ENCODE data around the gene PRMT2. TPM values are rescaled to one million over a fixed set of nuclear protein-coding genes. Genes with fewer than 3 reads are reported as not detected.
A peak's percentile ranks its signal among the peaks of the same experiment; 100 is the strongest.

The PRMT2 gene
- total RNA-seq, 1 donor from 2014 or later: 74.8 TPM

DNA sequence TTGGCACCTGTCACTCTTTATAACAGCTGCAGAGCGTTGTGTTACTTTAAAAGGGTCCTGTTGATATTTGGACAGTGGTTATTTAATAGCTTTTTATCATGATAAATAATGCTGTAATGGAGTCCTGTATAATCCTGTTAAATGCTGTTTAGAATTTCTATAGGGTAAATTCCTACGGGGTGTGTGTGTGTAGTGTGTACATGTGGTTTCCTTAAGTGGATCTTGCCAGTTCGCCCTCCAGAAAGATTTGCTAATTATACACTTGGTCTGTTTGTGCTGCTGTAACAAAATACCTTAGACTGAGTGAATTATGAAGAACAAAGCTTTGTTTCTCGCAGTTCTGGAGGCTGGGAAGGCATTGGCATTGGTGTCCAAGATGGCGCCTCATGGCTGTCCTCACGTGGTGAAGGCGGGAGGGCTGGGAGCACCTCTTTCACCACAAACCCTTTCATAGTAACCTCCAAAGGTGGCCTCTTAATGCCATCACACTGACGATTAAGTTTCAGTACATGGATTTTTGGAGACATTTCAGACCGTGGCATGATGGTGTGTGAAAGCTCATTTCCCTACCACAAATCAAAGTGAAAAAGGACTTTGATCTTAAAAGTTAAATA is 11.2 kb downstream of the PRMT2 start:
- no peak overlapping the region for H3K27ac Mint-ChIP-seq
- DNase-seq (ENCODE audit: extremely low spot score, unreplicated experiment): no peak
- H3K4me1 Mint-ChIP-seq (ENCODE audit: unreplicated experiment): no peaks in the 10 kb centered on the region
- no peak for TF ChIP-seq CTCF (conservative IDR thresholded peaks at IDR 0.05)
- H3K27me3 Mint-ChIP-seq: no peaks in the 10 kb centered on the region
- no peak overlapping the region for H3K4me3 Mint-ChIP-seq
- H3K36me3 Mint-ChIP-seq: peaks cover 34% of the 10 kb centered on the region
- no peaks in the 10 kb centered on the region for H3K9me3 Mint-ChIP-seq

- Mint-ChIP-seq H3K4me1 (ENCODE audit: unreplicated experiment) (no peaks in the 10 kb centered on the region), H3K27me3 (no peaks in the 10 kb centered on the region), H3K9me3 (no peaks in the 10 kb centered on the region), H3K4me3 (no peak overlapping the region), H3K36me3 (peaks cover 49% of the 10 kb centered on the region), H3K27ac (no peak overlapping the region)
- no peak for DNase-seq (ENCODE audit: extremely low spot score, unreplicated experiment)
- TF ChIP-seq CTCF (conservative IDR thresholded peaks at IDR 0.05): no peak
Measured at GRCh38 chr21:46648539-46648938, 13.1 kb downstream of the PRMT2 start.

- no peak for TF ChIP-seq CTCF (conservative IDR thresholded peaks at IDR 0.05)
- no peaks in the 10 kb centered on the region for H3K27me3 Mint-ChIP-seq
- no peak overlapping the region for H3K27ac Mint-ChIP-seq
- no peak overlapping the region for H3K4me3 Mint-ChIP-seq
- no peak for DNase-seq (ENCODE audit: extremely low spot score, unreplicated experiment)
- H3K9me3 Mint-ChIP-seq: no peaks in the 10 kb centered on the region
- no peaks in the 10 kb centered on the region for H3K4me1 Mint-ChIP-seq (ENCODE audit: unreplicated experiment)
- H3K36me3 Mint-ChIP-seq: peaks cover 58% of the 10 kb centered on the region
Measured at GRCh38 chr21:46649356-46649755, 13.9 kb downstream of the PRMT2 start.

GRCh38 chr21:46650476-46651098 is 15.1 kb downstream of the PRMT2 start:
- Mint-ChIP-seq H3K27me3 (no peaks in the 10 kb centered on the region), H3K4me1 (ENCODE audit: unreplicated experiment) (no peaks in the 10 kb centered on the region), H3K4me3 (no peak overlapping the region), H3K27ac (peak overlapping the region; percentile 72), H3K9me3 (no peaks in the 10 kb centered on the region), H3K36me3 (peaks cover 69% of the 10 kb centered on the region)
- DNase-seq (ENCODE audit: extremely low spot score, unreplicated experiment): no peak
- TF ChIP-seq CTCF (conservative IDR thresholded peaks at IDR 0.05): no peak

DNA sequence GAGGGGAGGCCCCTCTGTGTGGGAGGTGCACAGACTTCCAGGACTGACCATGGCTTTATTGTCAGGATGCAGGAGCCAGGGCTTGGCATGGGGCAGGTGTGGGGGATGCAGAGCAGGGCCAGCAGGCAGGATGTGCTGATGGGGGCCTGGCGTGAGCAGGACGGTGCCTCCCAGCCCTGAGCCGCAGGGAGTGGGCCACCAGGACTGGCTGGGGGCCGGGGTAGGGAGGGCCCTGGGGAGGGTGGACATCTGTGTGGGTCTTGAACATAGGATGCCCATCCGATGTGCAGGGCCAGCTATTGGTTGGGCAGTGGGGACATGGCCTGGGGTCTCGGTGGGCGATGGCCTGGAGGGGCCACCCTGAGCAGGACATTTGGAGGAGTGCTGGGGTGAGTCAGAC is 15.6 kb downstream of the PRMT2 start:
- no peak for DNase-seq (ENCODE audit: extremely low spot score, unreplicated experiment)
- H3K27ac Mint-ChIP-seq: peak overlapping the region; percentile 72
- H3K27me3 Mint-ChIP-seq: no peaks in the 10 kb centered on the region
- no peak overlapping the region for H3K4me3 Mint-ChIP-seq
- no peaks in the 10 kb centered on the region for H3K4me1 Mint-ChIP-seq (ENCODE audit: unreplicated experiment)
- no peak for TF ChIP-seq CTCF (conservative IDR thresholded peaks at IDR 0.05)
- peaks cover 1% of the 10 kb centered on the region for H3K9me3 Mint-ChIP-seq
- peaks cover 72% of the 10 kb centered on the region for H3K36me3 Mint-ChIP-seq

Data from type B pancreatic cell (in vitro differentiated cells).